ENCODE measurements around the gene CEP85L.

CEP85L gene

DNA sequence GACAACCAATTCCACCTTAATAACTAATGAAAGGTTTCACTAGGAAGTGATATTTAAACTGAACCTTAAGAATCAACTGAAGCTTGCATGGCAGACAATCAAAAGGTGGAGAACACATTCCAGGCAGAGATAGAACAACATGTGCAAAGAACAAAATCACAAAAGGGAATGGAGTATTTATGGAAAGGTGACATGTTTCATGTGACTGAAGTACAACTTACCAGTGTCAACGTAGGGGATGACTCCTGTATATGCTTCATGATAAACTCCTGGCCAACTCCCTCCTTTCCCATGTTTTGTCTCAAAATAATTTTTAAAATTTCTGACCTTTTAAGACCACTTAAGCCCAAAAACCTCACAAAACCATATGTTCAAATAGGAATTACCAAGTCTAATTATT, 96.7 kb downstream of the CEP85L start:
- H3K27ac ChIP-seq (ENCODE audit: low read depth, low read length, severe bottlenecking) = no peak overlapping the region
- no peaks in the 10 kb centered on the region for H3K36me3 ChIP-seq (ENCODE audit: control insufficient read depth, insufficient read depth, low read length)
- WGBS, 2 experiments (ENCODE audit: insufficient coverage in 2 of 2) = 20 to 60% methylated on average over 1 of the region's 1 CpG

DNA sequence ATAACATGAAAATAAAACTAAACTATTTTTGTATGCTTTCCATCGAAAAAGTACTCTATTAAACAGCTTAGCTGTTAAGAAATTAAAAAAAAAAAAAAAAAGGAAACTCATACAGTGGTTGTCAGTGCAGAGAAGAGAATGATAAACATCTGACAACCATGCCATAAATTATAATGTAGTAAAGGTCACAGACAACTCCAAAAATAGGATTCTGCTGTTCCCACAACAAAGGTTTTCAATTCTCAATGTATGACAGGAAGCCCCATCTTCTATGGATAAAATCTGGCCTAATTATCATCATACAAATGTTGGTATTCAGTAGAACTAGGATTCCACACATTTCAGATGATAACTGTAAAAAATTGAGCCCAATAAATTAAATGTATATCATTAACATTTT, 98.3 kb downstream of the CEP85L start:
- Histone ChIP-seq H3K9me3 (ENCODE audit: control insufficient read depth, low read length) (no peaks in the 10 kb centered on the region), H3K27ac (ENCODE audit: low read depth, low read length, severe bottlenecking) (no peak overlapping the region), H3K4me1 (ENCODE audit: control insufficient read depth, insufficient read depth, low read length, poor library complexity, severe bottlenecking) (peaks cover 5% of the 10 kb centered on the region), H3K4me3 (ENCODE audit: extremely low read depth, insufficient read depth, low read length, poor library complexity, severe bottlenecking) (no peak overlapping the region), H3K36me3 (ENCODE audit: control insufficient read depth, insufficient read depth, low read length) (no peaks in the 10 kb centered on the region)
- WGBS, 2 experiments (ENCODE audit: insufficient coverage in 2 of 2) = no CpG with 5 or more reads among the region's 1 CpG

More for the DNA sequence above, 96.7 kb downstream of the CEP85L start:
- Histone ChIP-seq H3K4me1 (ENCODE audit: control insufficient read depth, insufficient read depth, low read length, poor library complexity, severe bottlenecking) (peaks cover 5% of the 10 kb centered on the region), H3K9me3 (ENCODE audit: control insufficient read depth, low read length) (no peaks in the 10 kb centered on the region), H3K4me3 (ENCODE audit: extremely low read depth, insufficient read depth, low read length, poor library complexity, severe bottlenecking) (no peak overlapping the region)

GRCh38 chr6:118551063-118552053, 100.0 kb downstream of the CEP85L start:
- WGBS, 2 experiments (ENCODE audit: insufficient coverage in 2 of 2) = 30% methylated on average over 1 of the region's 3 CpGs; no CpG with 5 or more reads in 1 of the 2 experiments
- no peak overlapping the region for H3K27ac ChIP-seq (ENCODE audit: low read depth, low read length, severe bottlenecking)
- peaks cover 5% of the 10 kb centered on the region for H3K4me1 ChIP-seq (ENCODE audit: control insufficient read depth, insufficient read depth, low read length, poor library complexity, severe bottlenecking)
- H3K36me3 ChIP-seq (ENCODE audit: control insufficient read depth, insufficient read depth, low read length) = no peaks in the 10 kb centered on the region
- H3K9me3 ChIP-seq (ENCODE audit: control insufficient read depth, low read length) = no peaks in the 10 kb centered on the region
- no peak overlapping the region for H3K4me3 ChIP-seq (ENCODE audit: extremely low read depth, insufficient read depth, low read length, poor library complexity, severe bottlenecking)

DNA sequence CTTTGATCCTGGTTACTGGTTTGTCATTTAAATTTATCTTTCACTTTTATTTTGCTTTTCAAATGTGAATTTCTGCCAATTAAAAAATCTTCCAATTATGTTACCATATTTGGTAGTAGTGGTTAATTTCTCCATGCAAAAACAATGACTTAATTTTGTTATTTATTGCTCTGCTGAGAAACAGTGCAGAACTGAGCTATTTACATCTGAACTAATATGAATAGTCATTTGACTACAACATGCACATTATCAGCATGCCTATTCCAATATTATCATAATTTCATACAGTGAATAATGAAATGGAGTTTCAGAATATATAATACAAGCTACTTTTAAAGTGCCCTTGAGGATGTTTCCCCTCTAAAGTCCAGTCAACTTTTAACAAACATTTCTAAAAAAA, 102.8 kb downstream of the CEP85L start:
- Histone ChIP-seq H3K36me3 (ENCODE audit: control insufficient read depth, insufficient read depth, low read length) (no peaks in the 10 kb centered on the region), H3K4me1 (ENCODE audit: control insufficient read depth, insufficient read depth, low read length, poor library complexity, severe bottlenecking) (peaks cover 5% of the 10 kb centered on the region), H3K4me3 (ENCODE audit: extremely low read depth, insufficient read depth, low read length, poor library complexity, severe bottlenecking) (no peak overlapping the region), H3K9me3 (ENCODE audit: control insufficient read depth, low read length) (no peaks in the 10 kb centered on the region), H3K27ac (ENCODE audit: low read depth, low read length, severe bottlenecking) (no peak overlapping the region)

GRCh38 chr6:118548136-118548535, 103.3 kb downstream of the CEP85L start, which contains the start of gene PLN:
Gene PLN, plus strand, starts transcription at chr6:118548296. Its CDS starts 10,626 bp downstream, at chr6:118558922.
- Histone ChIP-seq H3K27ac (ENCODE audit: low read depth, low read length, severe bottlenecking) (no peak within 1 kb of the TSS), H3K9me3 (ENCODE audit: control insufficient read depth, low read length) (no peaks in the 10 kb centered on the region), H3K4me3 (ENCODE audit: extremely low read depth, insufficient read depth, low read length, poor library complexity, severe bottlenecking) (no peak within 1 kb of the TSS), H3K4me1 (ENCODE audit: control insufficient read depth, insufficient read depth, low read length, poor library complexity, severe bottlenecking) (peaks cover 5% of the 10 kb centered on the region), H3K36me3 (ENCODE audit: control insufficient read depth, insufficient read depth, low read length) (no peaks in the 10 kb centered on the region)
- 89 to 100% methylated on average over 1 of the region's 3 CpGs for WGBS, 2 experiments (ENCODE audit: insufficient coverage in 2 of 2)

DNA sequence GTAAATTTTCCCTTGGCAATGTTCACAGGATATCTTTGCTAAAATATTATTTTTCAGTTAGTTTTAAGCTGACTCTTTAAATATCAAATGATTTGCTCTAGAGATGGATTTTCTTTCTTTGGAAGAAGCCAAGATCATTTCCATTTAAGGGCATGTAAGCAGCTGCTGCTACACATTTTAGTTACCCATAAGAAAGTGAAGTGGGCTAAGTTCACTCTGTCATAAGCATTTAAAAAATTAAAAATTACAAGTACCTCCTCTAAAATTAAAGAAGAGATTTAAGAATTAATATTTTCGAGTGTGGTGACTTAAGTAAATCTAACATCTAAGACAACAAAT, 104.5 kb downstream of the CEP85L start:
- Histone ChIP-seq H3K9me3 (ENCODE audit: control insufficient read depth, low read length) (no peaks in the 10 kb centered on the region), H3K36me3 (ENCODE audit: control insufficient read depth, insufficient read depth, low read length) (no peaks in the 10 kb centered on the region), H3K4me1 (ENCODE audit: control insufficient read depth, insufficient read depth, low read length, poor library complexity, severe bottlenecking) (peaks cover 7% of the 10 kb centered on the region), H3K27ac (ENCODE audit: low read depth, low read length, severe bottlenecking) (no peak overlapping the region), H3K4me3 (ENCODE audit: extremely low read depth, insufficient read depth, low read length, poor library complexity, severe bottlenecking) (no peak overlapping the region)
- no CpG with 5 or more reads among the region's 1 CpG for WGBS, 2 experiments (ENCODE audit: insufficient coverage in 2 of 2)

GRCh38 chr6:118546164-118546879, 105.1 kb downstream of the CEP85L start:
- WGBS, 2 experiments (ENCODE audit: insufficient coverage in 2 of 2) = 100% methylated on average over 1 of the region's 4 CpGs
- H3K4me3 ChIP-seq (ENCODE audit: extremely low read depth, insufficient read depth, low read length, poor library complexity, severe bottlenecking) = no peak overlapping the region
- peaks cover 7% of the 10 kb centered on the region for H3K4me1 ChIP-seq (ENCODE audit: control insufficient read depth, insufficient read depth, low read length, poor library complexity, severe bottlenecking)

DNA sequence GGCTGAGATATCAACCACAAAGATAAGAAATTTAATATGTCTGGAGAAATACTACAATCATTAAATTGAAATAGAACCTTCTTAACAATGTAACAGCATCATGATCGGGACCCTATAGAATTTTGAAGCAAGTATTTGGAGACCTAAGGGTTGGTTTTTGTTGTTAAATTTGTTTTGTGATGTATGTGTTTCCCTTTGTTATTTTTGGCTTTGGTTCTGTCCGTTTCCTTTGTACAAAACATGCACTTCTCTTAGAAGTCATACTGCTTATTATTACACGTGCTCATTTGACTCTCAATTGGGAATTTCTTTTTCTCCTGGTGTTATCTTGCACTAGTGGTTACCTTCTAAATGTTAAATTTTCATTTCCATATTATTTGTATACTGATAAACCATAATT, 107.3 kb downstream of the CEP85L start:
- no CpG with 5 or more reads among the region's 3 CpGs for WGBS, 2 experiments (ENCODE audit: insufficient coverage in 2 of 2)
- H3K27ac ChIP-seq (ENCODE audit: low read depth, low read length, severe bottlenecking) = no peak overlapping the region

More at GRCh38 chr6:118546164-118546879, 105.1 kb downstream of the CEP85L start:
- no peak overlapping the region for H3K27ac ChIP-seq (ENCODE audit: low read depth, low read length, severe bottlenecking)
- no peaks in the 10 kb centered on the region for H3K9me3 ChIP-seq (ENCODE audit: control insufficient read depth, low read length)
- H3K36me3 ChIP-seq (ENCODE audit: control insufficient read depth, insufficient read depth, low read length) = no peaks in the 10 kb centered on the region

DNA sequence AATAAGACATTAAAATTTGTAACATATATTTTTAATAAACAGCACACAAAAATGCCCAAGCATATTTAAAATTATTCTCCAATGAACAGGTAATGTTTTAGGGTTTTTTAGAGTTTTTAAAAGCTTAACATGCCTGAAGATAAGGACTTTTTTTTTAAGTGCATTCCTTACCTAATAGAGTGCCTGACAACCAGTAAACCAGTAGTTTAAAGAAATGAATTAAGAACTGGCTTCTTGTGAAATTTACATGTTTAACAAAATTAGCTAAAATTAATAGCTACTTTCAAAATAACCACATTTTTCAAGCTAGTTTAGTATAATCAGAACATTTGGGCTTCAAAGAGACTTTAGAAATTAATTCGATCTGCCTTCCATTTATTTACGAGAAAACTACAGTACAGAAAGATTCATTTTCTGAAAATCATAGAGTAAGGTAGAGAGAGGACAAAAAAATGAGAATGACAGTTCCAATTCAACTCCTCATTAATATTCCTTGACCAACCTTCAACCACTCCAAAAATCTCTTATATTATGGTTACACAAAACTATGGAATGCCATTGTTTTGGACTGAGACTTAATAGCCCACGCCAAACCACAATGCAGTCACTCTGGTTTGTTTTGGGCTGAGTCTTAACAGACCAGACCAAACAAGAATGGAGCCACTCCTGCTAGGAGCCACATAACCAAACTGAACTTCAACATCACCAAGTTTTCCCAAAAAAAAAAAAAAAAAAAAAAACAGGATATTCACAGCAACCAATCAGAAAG, 109.0 kb downstream of the CEP85L start:
- Histone ChIP-seq H3K27ac (ENCODE audit: low read depth, low read length, severe bottlenecking) (no peak overlapping the region), H3K36me3 (ENCODE audit: control insufficient read depth, insufficient read depth, low read length) (no peaks in the 10 kb centered on the region), H3K4me1 (ENCODE audit: control insufficient read depth, insufficient read depth, low read length, poor library complexity, severe bottlenecking) (peaks cover 7% of the 10 kb centered on the region), H3K9me3 (ENCODE audit: control insufficient read depth, low read length) (no peaks in the 10 kb centered on the region), H3K4me3 (ENCODE audit: extremely low read depth, insufficient read depth, low read length, poor library complexity, severe bottlenecking) (no peak overlapping the region)
- WGBS, 2 experiments (ENCODE audit: insufficient coverage in 2 of 2) = 83% methylated on average over 1 of the region's 3 CpGs; no CpG with 5 or more reads in 1 of the 2 experiments

More for the DNA sequence above, 107.3 kb downstream of the CEP85L start:
- Histone ChIP-seq H3K9me3 (ENCODE audit: control insufficient read depth, low read length) (no peaks in the 10 kb centered on the region), H3K4me3 (ENCODE audit: extremely low read depth, insufficient read depth, low read length, poor library complexity, severe bottlenecking) (no peak overlapping the region), H3K36me3 (ENCODE audit: control insufficient read depth, insufficient read depth, low read length) (no peaks in the 10 kb centered on the region), H3K4me1 (ENCODE audit: control insufficient read depth, insufficient read depth, low read length, poor library complexity, severe bottlenecking) (peaks cover 7% of the 10 kb centered on the region)

- Histone ChIP-seq H3K4me1 (ENCODE audit: control insufficient read depth, insufficient read depth, low read length, poor library complexity, severe bottlenecking) (peaks cover 8% of the 10 kb centered on the region), H3K4me3 (ENCODE audit: extremely low read depth, insufficient read depth, low read length, poor library complexity, severe bottlenecking) (no peak overlapping the region), H3K9me3 (ENCODE audit: control insufficient read depth, low read length) (no peaks in the 10 kb centered on the region), H3K27ac (ENCODE audit: low read depth, low read length, severe bottlenecking) (no peak overlapping the region), H3K36me3 (ENCODE audit: control insufficient read depth, insufficient read depth, low read length) (no peaks in the 10 kb centered on the region)
- 100% methylated on average over 1 of the region's 2 CpGs; no CpG with 5 or more reads in 1 of the 2 experiments for WGBS, 2 experiments (ENCODE audit: insufficient coverage in 2 of 2)
Observed at GRCh38 chr6:118537574-118537973, 113.8 kb downstream of the CEP85L start.

All from mesodermal cell (in vitro differentiated cells).